Body of pancreas (tissue), 4 donors: Measurements from ENCODE around the gene TATDN2.

Experiments
- CTCF ChIP-seq, 7 experiments: fragments of 450-650 bp in 4 of 7; fragments of 200-600 bp in 3 of 7; sonication (generic) in 3 of 7; IDR thresholded peaks; one replicate each; pipeline ENCODE4 v1.5.1; 2016 to 2019; ENCODE audit warnings: antibody characterized with exemption in 7 of 7
- POLR2A ChIP-seq, 3 donors: fragments of 450-650 bp; IDR thresholded peaks; one replicate each; pipeline ENCODE4 v1.6.1; 2016; ENCODE audit warnings: antibody characterized with exemption in 3 of 3, mild to moderate bottlenecking in 2 of 3

DNA sequence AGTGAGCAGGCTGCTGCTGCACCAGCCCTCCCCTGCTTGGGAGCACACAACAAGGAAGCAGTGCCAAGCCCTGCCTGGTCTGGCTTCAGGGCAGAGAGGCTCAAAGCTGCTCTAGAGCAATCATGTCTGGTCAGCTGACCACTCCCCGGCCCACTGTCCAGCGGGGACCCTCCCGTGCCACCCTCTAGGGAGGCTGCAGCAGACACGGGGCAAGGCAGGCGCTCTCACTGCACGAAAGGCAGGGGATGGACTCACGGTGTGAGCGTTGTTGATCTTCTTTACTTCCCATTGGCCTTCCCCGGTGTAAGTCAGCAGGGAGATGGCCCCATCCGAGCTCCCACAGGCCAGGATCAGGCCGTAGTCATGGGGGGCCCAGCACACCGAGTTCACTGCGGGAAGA lies 63.5 kb downstream of the TATDN2 start:
- no peak for TF ChIP-seq CTCF (IDR thresholded peaks at IDR 0.05)
- no peak for TF ChIP-seq POLR2A (IDR thresholded peaks at IDR 0.05)
